Hepatocyte (in vitro differentiated cells): ENCODE data around the gene MFSD2A.

Experiments
- CTCF ChIP-seq: fragments of 200-600 bp; sonication (generic); IDR thresholded peaks from 2 replicates; pipeline ENCODE4 v1.5.1; 2016; ENCODE audit warnings: antibody characterized with exemption, mild to moderate bottlenecking; ENCODE audit not compliant: poor library complexity
- EZH2phosphoT487 ChIP-seq: fragments of 200-600 bp; sonication (generic); IDR thresholded peaks from one replicate; pipeline ENCODE4 v1.6.1; 2018; ENCODE audit warnings: antibody characterized with exemption, mild to moderate bottlenecking, low read depth, moderate library complexity; ENCODE audit not compliant: unreplicated experiment, severe bottlenecking

GRCh38 chr1:39922251-39922688, 32.7 kb upstream of the MFSD2A start:
- TF ChIP-seq CTCF (no peak), EZH2phosphoT487 (no peak)
